ENCODE results near the gene DYNLT1. TPM values are rescaled to one million over a fixed set of nuclear protein-coding genes. Genes with fewer than 3 reads are reported as not detected.
"Not testable (repeated sequence)": the region's sequence is repeated elsewhere in the genome, so short reads cannot be mapped to it uniquely, and the experiment has no call there.

DYNLT1 gene
- total and polyA plus RNA-seq, 2 of the 4 experiments (the other 2 are of a cell fraction) = 235 to 349 TPM

DNA sequence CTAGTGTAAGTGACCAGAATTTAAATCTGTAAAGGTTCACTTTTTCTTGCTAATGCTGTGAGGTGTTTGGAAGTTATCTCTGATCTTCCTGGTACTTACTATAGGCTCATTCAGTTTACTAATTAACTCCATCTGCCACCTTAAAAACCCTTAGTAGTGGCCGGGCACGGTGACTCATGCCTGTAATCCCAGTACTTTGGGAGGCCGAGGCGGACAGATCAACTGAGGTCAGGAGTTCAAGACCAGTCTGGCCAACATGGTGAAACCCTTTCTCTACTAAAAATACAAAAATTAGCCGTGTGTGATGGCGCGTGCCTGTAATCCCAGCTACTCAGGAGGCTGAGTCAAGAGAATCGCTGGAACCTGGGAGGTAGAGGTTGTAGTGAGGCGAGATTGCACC is 12.4 kb upstream of the DYNLT1 start:
- H3K4ac ChIP-seq (ENCODE audit: low read depth, low read length); H3K9ac ChIP-seq (ENCODE audit: low read depth, low read length); CTCF ChIA-PET; H3K27ac ChIP-seq (ENCODE audit: insufficient read depth, low read length); H2AFZ ChIP-seq (replicated peaks; ENCODE audit: low read length, poor library complexity); H3K14ac ChIP-seq (replicated peaks; ENCODE audit: low read depth, low read length); H2BK15ac ChIP-seq (ENCODE audit: low read depth, low read length); H3K56ac ChIP-seq (ENCODE audit: extremely low read depth, insufficient read depth, low read length); H3K4me2 ChIP-seq (ENCODE audit: low read depth, low read length); H3K9me3 ChIP-seq (ENCODE audit: control insufficient read depth, insufficient read depth, low read length); H2AK9ac ChIP-seq (replicated peaks; ENCODE audit: low read depth, low read length, poor library complexity); H4K91ac ChIP-seq (ENCODE audit: insufficient read depth, low read depth, low read length); H3K36me3 ChIP-seq (ENCODE audit: control insufficient read depth, insufficient read depth, low read length); H3K23ac ChIP-seq (ENCODE audit: low read depth, low read length); H3K4me3 ChIP-seq (ENCODE audit: insufficient read depth, low read depth, low read length); intact Hi-C loops (cut with micrococcal nuclease); ATAC-seq (ENCODE audit: low read depth); H2BK5ac ChIP-seq (ENCODE audit: low read depth, low read length, poor library complexity, severe bottlenecking); H2AK5ac ChIP-seq (ENCODE audit: low read depth, low read length); H2BK20ac ChIP-seq (ENCODE audit: low read depth, low read length); H2BK120ac ChIP-seq (ENCODE audit: low read depth, low read length); H4K5ac ChIP-seq (ENCODE audit: low read depth, low read length); H3K27me3 ChIP-seq (ENCODE audit: control insufficient read depth, insufficient read depth, low read length); in situ Hi-C loops (cut with MboI; ENCODE audit: low sequenced_read_pairs); H3K18ac ChIP-seq (ENCODE audit: low read depth, low read length); BruUV-seq (replicated peaks); dilution Hi-C loops (cut with HindIII; ENCODE audit: low sequenced_read_pairs, unreplicated experiment); H4K8ac ChIP-seq (ENCODE audit: low read depth in 2 of 2, low read length in 2 of 2); H4K20me1 ChIP-seq (ENCODE audit: insufficient read depth, low read length): not testable (repeated sequence)
- peaks cover 24% of the 10 kb centered on the region for H3K4me1 ChIP-seq (ENCODE audit: control insufficient read depth, insufficient read depth, low read length)
- POLR2A ChIA-PET (ENCODE audit: unreplicated experiment) = interaction anchor here (0.7 kb wide), 1 partner anchor 305 kb away, joined by 15 read pairs; no protein-coding TSS in a partner anchor
- 0 out of 4 replicates have a peak, but pooled peaks cover 0 to 16% of the 10 kb centered on the region in 2 experiments for H3K79me1 ChIP-seq (ENCODE audit: low read depth in 1 of 2, low read length in 2 of 2)
- WGBS, 2 experiments (ENCODE audit: extremely low coverage in 2 of 2, insufficient read length in 1 of 2) = 70% methylated on average over 2 of the region's 9 CpGs; no CpG with 5 or more reads in 1 of the 2 experiments
- H3K9me1 ChIP-seq (ENCODE audit: insufficient read depth, low read length) = peaks cover 13% of the 10 kb centered on the region
- peak; percentile 22 for DNase-seq

Data from IMR-90 (cell line).